ENCODE results near the gene RMDN2.

The RMDN2 gene

DNA sequence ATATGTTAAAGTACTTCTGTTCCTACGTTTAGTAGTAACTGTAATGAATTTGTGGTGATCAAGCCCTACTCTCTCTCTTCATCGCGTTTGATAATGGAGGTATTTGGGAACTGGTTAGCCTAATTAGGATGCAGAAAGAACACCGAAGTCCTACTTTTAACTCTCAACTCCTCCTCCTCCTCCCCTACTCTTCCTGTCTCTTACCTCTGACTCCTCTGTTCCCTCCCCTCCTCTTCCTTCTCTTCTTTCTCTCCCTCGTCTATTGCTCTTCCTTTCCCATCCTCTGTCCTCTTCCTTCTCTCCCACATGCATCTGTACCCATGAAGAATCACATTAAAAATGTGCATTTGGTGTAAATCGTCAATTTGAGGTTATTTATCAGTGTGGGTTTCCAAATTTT is 57.8 kb downstream of the RMDN2 start:
- DNase-seq (ENCODE audit: low read depth) = no peak
- TF ChIP-seq, protein P1, sequence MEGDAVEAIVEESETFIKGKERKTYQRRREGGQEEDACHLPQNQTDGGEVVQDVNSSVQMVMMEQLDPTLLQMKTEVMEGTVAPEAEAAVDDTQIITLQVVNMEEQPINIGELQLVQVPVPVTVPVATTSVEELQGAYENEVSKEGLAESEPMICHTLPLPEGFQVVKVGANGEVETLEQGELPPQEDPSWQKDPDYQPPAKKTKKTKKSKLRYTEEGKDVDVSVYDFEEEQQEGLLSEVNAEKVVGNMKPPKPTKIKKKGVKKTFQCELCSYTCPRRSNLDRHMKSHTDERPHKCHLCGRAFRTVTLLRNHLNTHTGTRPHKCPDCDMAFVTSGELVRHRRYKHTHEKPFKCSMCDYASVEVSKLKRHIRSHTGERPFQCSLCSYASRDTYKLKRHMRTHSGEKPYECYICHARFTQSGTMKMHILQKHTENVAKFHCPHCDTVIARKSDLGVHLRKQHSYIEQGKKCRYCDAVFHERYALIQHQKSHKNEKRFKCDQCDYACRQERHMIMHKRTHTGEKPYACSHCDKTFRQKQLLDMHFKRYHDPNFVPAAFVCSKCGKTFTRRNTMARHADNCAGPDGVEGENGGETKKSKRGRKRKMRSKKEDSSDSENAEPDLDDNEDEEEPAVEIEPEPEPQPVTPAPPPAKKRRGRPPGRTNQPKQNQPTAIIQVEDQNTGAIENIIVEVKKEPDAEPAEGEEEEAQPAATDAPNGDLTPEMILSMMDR (conservative IDR thresholded peaks at IDR 0.05; ENCODE audit: low read depth, low read length) = no peak
- H3K4me3 ChIP-seq (ENCODE audit: low read depth, low read length) = no peak overlapping the region

DNA sequence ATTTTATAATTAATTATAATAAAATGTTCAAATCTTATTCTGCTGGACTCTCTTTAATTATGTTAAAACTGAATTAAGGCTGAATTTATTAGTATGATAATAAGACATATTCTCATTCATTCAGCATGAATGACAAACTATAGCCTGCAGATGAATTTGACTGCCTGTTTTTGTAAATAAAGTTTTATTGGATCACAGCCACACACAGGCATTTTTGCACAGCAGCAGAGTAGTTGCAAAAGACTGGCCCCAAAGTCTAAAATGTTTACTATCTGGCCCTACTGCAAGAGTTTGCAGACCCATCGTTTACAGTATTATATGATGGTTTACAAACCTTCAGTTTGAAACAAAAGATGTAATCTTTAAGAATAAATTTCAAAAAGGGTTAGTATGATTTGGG is 58.6 kb downstream of the RMDN2 start:
- no peak overlapping the region for H3K4me3 ChIP-seq (ENCODE audit: low read depth, low read length)
- DNase-seq (ENCODE audit: low read depth) = peak; percentile 8
- TF ChIP-seq, protein P1 (conservative IDR thresholded peaks at IDR 0.05; ENCODE audit: low read depth, low read length) = no peak

- TF ChIP-seq, protein P1 (conservative IDR thresholded peaks at IDR 0.05; ENCODE audit: low read depth, low read length) = no peak
- H3K4me3 ChIP-seq (ENCODE audit: low read depth, low read length) = no peak overlapping the region
- DNase-seq (ENCODE audit: low read depth) = no peak
Measured at GRCh38 chr2:37984176-37984575, 59.1 kb downstream of the RMDN2 start.

GRCh38 chr2:37984589-37984988 is 59.5 kb downstream of the RMDN2 start:
- TF ChIP-seq, protein P1 (conservative IDR thresholded peaks at IDR 0.05; ENCODE audit: low read depth, low read length) = peak; percentile 49
- peak; percentile 67 for DNase-seq (ENCODE audit: low read depth)

DNA sequence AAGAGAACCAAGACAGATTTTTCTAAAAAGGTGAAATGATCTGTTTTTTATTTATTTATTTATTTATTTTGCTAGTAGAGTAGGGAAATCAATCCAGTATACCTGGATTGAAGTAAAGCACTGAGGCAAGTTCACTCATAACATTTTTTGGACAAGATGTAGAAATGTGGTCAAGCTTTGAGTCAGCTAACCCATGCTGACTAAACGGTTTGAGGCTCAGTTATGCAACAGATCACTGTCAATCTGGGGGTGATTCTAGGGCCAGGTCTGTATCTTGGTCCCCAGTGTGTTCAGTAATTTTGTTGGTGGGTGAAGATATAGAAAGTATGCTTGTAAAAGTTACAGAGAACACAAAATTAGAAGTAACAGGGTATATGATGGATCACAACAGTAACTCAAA is 60.2 kb downstream of the RMDN2 start:
- TF ChIP-seq, protein P1 (conservative IDR thresholded peaks at IDR 0.05; ENCODE audit: low read depth, low read length) = no peak
- H3K4me3 ChIP-seq (ENCODE audit: low read depth, low read length) = no peak overlapping the region
- peak; percentile 89 for DNase-seq (ENCODE audit: low read depth)

More at GRCh38 chr2:37984589-37984988, 59.5 kb downstream of the RMDN2 start:
- H3K4me3 ChIP-seq (ENCODE audit: low read depth, low read length) = no peak overlapping the region

GRCh38 chr2:37987098-37987775 is 62.1 kb downstream of the RMDN2 start:
- TF ChIP-seq, protein P1 (conservative IDR thresholded peaks at IDR 0.05; ENCODE audit: low read depth, low read length) = no peak
- no peak for DNase-seq (ENCODE audit: low read depth)
- H3K4me3 ChIP-seq (ENCODE audit: low read depth, low read length) = no peak overlapping the region

DNA sequence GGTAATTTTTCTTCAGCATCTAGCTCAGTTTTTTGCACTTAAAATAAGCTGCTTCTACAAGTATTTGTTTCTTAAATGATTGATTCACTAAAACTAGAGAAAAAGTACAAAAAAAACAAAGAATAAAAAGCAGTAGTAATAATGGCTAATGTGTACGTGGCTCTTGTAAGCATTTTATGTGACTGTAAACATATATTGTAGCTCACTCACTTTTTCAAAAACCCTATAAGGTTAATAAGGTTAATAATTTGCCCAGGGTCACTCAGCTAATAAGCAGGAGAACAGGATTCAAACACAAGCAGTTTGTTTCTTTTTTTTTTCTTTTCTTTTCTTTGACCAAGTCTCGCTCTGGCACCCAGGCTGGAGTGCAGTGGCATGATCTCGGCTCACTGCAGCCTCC is 67.5 kb downstream of the RMDN2 start:
- no peak overlapping the region for H3K4me3 ChIP-seq (ENCODE audit: low read depth, low read length)
- TF ChIP-seq, protein P1 (conservative IDR thresholded peaks at IDR 0.05; ENCODE audit: low read depth, low read length) = no peak
- no peak for DNase-seq (ENCODE audit: low read depth)
